Parathyroid adenoma (tissue), 2 donors: ENCODE data around the gene HYAL4.
"Not testable (repeated sequence)": the region's sequence is repeated elsewhere in the genome, so short reads cannot be mapped to it uniquely, and the experiment has no call there.

Experiments used
- H2AFZ ChIP-seq: fragments of 300-600 bp; sonication (generic); one replicate; pipeline ENCODE4 v1.7.0; 2017; ENCODE audit warnings: antibody characterized with exemption, mild to moderate bottlenecking
- H3K27ac ChIP-seq: fragments of 300-600 bp; sonication (generic); one replicate; pipeline ENCODE4 v1.7.0; 2017
- H3K27me3 ChIP-seq: fragments of 300-600 bp; sonication (generic); one replicate; pipeline ENCODE4 v1.7.0; 2017; ENCODE audit warnings: low read length; ENCODE audit not compliant: control insufficient read depth, insufficient read depth
- H3K36me3 ChIP-seq: fragments of 300-600 bp; sonication (generic); one replicate; pipeline ENCODE4 v1.7.0; 2017; ENCODE audit warnings: low read length; ENCODE audit not compliant: control insufficient read depth, insufficient read depth
- H3K4me1 ChIP-seq: fragments of 300-600 bp; sonication (generic); one replicate; pipeline ENCODE4 v1.7.0; 2017; ENCODE audit warnings: control low read depth
- H3K4me2 ChIP-seq: fragments of 300-600 bp; sonication (generic); one replicate; pipeline ENCODE4 v1.7.0; 2017; ENCODE audit warnings: low read length
- H3K4me3 ChIP-seq: fragments of 300-600 bp; sonication (generic); one replicate; pipeline ENCODE4 v1.7.0; 2017; ENCODE audit warnings: low read depth, low read length
- H3K79me2 ChIP-seq: fragments of 300-600 bp; sonication (generic); one replicate; pipeline ENCODE4 v1.7.0; 2017; ENCODE audit warnings: control low read depth
- H3K9ac ChIP-seq: fragments of 300-600 bp; sonication (generic); one replicate; pipeline ENCODE4 v1.7.0; 2017; ENCODE audit warnings: mild to moderate bottlenecking
- H3K9me3 ChIP-seq: fragments of 300-600 bp; sonication (generic); one replicate; pipeline ENCODE4 v1.7.0; 2017; ENCODE audit warnings: low read length; ENCODE audit not compliant: control insufficient read depth
- CTCF ChIP-seq: fragments of 300-600 bp; sonication (generic); IDR thresholded peaks from one replicate; pipeline ENCODE4 v1.7.0; 2017; ENCODE audit warnings: antibody characterized with exemption, mild to moderate bottlenecking
- donor health status: primary hyperparathyroidism.

The HYAL4 gene

GRCh38 chr7:123816916-123817315 lies 28.1 kb upstream of the HYAL4 start:
- TF ChIP-seq CTCF = no peak
- no peak overlapping the region for H3K4me2 ChIP-seq
- H3K36me3 ChIP-seq = no peaks in the 10 kb centered on the region
- no peaks in the 10 kb centered on the region for H3K79me2 ChIP-seq
- no peak overlapping the region for H3K4me3 ChIP-seq
- no peaks in the 10 kb centered on the region for H3K4me1 ChIP-seq
- H3K9ac ChIP-seq = no peak overlapping the region
- H3K9me3 ChIP-seq = no peaks in the 10 kb centered on the region
- no peak overlapping the region for H3K27ac ChIP-seq
- H3K27me3 ChIP-seq = no peaks in the 10 kb centered on the region
- no peak overlapping the region for H2AFZ ChIP-seq

GRCh38 chr7:123819001-123819400 lies 26.0 kb upstream of the HYAL4 start:
- Histone ChIP-seq H3K4me1 (no peaks in the 10 kb centered on the region), H3K27ac (no peak overlapping the region), H3K9ac (no peak overlapping the region), H3K27me3 (no peaks in the 10 kb centered on the region), H3K79me2 (no peaks in the 10 kb centered on the region), H3K9me3 (no peaks in the 10 kb centered on the region), H3K4me2 (no peak overlapping the region), H3K4me3 (no peak overlapping the region), H2AFZ (no peak overlapping the region), H3K36me3 (no peaks in the 10 kb centered on the region)
- no peak for TF ChIP-seq CTCF

GRCh38 chr7:123819795-123820194 lies 25.2 kb upstream of the HYAL4 start:
- H2AFZ ChIP-seq, H3K9me3 ChIP-seq, H3K4me2 ChIP-seq, H3K9ac ChIP-seq, H3K4me3 ChIP-seq, H3K79me2 ChIP-seq, H3K27me3 ChIP-seq, H3K36me3 ChIP-seq, H3K4me1 ChIP-seq, H3K27ac ChIP-seq: not testable (repeated sequence)

- no peak for TF ChIP-seq CTCF
- Histone ChIP-seq H3K36me3 (no peaks in the 10 kb centered on the region), H3K79me2 (no peaks in the 10 kb centered on the region), H3K4me2 (no peak overlapping the region), H3K9me3 (no peaks in the 10 kb centered on the region), H2AFZ (no peak overlapping the region), H3K27me3 (no peaks in the 10 kb centered on the region), H3K4me3 (no peak overlapping the region), H3K4me1 (no peaks in the 10 kb centered on the region), H3K27ac (no peak overlapping the region), H3K9ac (no peak overlapping the region)
Observed at GRCh38 chr7:123820864-123821263, 24.1 kb upstream of the HYAL4 start.

GRCh38 chr7:123821320-123821719 lies 23.6 kb upstream of the HYAL4 start:
- H3K79me2 ChIP-seq = no peaks in the 10 kb centered on the region
- H3K27me3 ChIP-seq = no peaks in the 10 kb centered on the region
- no peak overlapping the region for H2AFZ ChIP-seq
- H3K27ac ChIP-seq = no peak overlapping the region
- no peak overlapping the region for H3K4me3 ChIP-seq
- H3K36me3 ChIP-seq = no peaks in the 10 kb centered on the region
- H3K9ac ChIP-seq = no peak overlapping the region
- no peak overlapping the region for H3K4me2 ChIP-seq
- no peaks in the 10 kb centered on the region for H3K9me3 ChIP-seq
- no peak for TF ChIP-seq CTCF
- no peaks in the 10 kb centered on the region for H3K4me1 ChIP-seq
